ENCODE results near the gene FRMD5. TPM values are rescaled to one million over a fixed set of nuclear protein-coding genes. Genes with fewer than 3 reads are reported as not detected.
"Not testable (repeated sequence)": the region's sequence is repeated elsewhere in the genome, so short reads cannot be mapped to it uniquely, and the experiment has no call there.

FRMD5 gene
- total RNA-seq, 1 donor from 2014 or later: 4.3 TPM

DNA sequence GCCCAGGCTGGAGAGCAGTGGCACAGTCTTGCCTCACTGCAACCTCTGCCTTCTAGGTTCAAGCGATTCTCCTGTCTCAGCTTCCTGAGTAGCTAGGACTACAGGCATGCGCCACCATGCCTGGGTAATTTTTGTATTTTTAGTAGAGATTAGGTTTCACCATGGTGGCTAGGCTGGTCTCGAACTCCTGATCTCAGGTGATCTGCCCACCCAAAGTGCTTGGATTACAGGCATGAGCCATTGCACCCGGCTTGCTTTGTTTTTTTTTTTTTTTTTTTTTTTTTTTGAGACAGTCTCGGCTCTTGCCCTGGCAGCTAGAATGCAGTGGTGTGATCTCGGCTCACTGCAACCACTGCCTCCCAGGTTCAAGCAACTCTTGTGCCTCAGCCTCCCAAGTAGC, 362.6 kb downstream of the FRMD5 start:
- DNase-seq (ENCODE audit: low read depth): not testable (repeated sequence)

DNA sequence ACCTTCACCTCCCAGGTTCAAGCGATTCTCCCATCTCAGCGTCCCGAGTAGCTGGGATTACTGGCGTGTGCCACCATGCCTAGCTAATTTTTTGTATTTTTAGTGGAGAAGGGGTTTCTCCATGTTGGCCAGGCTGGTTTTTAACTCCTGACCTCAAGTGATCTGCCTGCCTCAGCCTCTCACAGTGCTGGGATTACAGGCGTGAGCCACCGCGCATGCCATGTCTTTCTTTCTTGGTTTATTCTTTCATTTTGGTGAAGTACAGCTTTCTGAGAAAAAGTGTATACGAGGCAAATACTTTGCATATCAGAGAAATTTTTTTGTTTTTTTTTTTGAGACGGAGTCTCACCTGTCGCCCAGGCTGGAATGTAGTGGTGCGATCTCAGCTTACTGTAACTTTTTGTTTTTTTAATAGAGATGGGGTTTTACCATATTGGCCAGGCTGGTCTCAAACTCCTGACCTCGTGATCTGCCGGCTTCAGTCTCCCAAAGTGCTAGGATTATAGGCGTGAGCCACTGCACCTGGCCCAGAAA, 363.5 kb downstream of the FRMD5 start:
- DNase-seq (ENCODE audit: low read depth): not testable (repeated sequence)

DNA sequence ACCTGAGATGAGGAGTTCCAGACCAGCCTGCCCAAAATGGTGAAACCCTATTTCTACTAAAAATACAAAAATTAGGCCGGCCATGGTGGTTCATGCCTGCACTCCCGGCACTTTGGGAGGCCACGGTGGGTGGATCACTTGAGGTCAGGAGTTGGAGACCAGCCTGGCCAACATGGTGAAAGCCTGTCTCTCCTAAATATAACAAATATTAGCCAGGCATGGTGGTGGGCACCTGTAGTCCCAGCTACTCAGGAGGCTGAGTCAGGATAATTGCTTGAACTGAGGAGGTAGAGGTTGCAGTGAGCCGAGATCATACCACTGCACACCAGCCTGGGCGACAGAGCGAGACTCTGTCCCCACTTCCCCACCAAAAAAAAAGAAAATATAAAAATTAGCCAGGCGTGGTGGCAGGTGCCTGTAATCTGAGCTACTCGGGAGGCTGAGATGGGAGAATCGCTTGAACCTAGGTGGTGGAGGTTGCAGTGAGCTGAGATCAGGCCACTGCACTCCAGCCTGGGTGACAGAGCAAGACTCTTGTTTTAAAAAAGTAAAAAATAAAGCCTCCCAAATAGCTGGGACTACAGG, 364.3 kb downstream of the FRMD5 start:
- not testable (repeated sequence) for DNase-seq (ENCODE audit: low read depth)

DNA sequence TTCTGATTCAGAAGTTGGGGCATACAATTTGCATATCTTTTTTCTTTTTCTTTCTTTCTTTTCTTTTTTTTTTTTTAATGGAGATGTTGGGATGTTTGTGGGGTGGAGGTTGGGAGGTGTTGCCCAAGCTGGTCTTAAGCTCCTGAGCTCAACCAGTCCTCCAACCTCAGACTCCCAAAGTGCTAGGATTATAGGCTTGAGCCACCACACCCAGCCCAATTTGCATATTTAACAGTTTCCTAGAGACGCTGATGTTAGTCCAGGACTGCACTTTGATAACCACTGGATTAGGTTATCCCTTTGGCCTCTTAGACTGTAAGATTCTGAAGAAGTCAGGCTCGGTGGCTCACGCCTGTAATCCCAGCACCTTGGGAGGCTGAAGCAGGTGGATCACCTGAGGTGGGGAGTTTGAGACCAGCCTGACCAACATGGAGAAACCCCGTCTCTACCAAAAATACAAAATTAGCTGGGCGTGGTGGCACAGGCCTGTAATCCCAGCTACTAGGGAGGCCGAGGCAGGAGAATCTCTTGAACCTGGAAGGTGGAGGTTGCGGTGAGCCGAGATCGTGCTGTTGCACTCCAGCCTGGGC, 365.0 kb downstream of the FRMD5 start:
- not testable (repeated sequence) for DNase-seq (ENCODE audit: low read depth)

DNA sequence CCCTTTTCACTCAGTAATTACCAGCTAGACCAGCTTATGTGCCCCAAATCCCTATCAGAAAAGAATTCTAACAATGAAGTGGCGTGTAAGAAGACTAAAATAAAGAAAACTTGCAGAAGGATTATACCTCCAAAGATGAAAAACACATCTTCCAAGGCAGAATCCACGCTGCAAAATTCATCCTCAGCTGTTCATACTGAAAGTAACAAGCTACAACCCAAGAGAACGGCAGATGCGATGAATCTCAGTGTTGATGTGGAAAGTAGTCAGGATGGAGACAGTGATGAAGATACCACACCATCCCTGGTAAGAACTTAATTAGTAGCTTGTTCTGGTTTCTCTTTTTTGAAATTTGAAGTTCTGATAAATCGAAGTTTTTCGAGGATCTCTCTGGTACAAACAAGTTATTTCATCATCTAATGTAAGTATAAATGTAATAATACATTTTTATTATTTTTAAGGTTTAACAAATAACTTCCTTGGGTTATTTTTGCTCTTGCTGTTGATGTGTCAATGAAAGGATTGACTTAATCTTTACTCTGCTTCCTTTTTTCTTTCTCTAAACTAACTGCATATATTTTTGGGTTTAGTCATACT, 366.9 kb downstream of the FRMD5 start:
- DNase-seq (ENCODE audit: low read depth): no peak

DNA sequence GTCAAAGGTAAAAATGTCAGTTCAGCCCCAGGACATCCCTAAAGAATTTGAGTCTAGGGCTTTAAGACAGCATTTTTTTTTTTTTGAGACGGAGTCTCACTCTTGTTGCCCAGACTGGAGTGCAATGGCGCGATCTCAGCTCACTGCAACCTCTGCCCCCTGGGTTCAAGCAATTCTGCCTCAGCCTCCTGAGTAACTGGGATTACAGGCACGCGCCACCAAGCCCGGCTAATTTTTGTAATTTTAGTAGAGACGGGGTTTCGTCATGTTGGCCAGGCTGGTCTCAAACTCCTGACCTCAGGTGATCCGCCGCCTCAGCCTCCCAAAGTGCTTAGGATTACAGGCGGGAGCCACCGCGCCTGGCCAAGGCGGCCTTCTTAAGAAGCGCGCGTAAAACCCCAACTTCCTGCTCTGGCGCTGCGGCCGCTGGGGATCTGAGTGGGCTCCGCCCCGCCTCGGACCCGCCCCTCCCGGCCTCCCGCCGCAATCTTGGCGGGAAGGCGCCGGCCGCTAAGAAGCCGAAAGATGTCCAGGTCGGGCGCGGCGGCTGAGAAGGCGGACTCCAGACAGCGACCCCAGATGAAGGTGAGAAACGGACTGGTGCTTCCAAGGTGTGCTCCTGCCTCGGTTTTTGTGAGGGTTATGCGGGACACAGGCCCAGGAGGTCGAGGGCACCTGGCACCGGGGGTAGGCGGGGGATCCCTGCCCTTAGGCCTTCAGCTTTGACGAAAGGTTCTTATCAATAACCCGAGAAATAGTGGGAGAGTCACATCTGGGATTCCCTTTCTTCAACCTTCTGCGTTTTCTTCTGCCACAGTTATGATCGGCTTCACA, 368.3 kb downstream of the FRMD5 start, which contains the start of gene WDR76:
WDR76 (plus strand) TSS at position 495 of the 834 bp plus-strand sequence; CDS start at position 526, 31 bp downstream.
- DNase-seq (ENCODE audit: low read depth): peak; percentile 65

DNA sequence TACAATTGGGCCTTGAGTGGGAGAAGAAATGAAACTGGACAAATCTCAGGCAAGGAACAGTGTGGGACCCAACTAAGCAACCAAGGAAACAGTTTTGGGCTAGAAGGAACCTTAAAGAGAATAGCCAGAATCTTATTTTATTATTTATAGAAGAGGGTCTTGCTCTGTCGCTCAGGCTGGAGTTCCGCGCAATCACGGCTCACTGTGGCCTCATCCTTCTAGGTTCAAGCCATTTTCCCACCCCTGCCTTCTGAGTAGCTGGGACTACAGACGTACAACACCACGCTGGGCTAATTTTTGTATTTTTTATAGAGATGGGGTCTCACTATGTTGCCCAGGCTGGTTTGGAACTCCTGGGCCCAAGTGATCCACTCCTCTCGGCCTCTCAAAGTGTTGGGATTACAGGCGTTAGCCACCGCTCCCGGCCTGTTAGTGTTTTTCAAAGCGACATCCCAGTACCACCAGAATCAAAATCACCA, 369.0 kb downstream of the FRMD5 start:
- no peak for DNase-seq (ENCODE audit: low read depth)

DNA sequence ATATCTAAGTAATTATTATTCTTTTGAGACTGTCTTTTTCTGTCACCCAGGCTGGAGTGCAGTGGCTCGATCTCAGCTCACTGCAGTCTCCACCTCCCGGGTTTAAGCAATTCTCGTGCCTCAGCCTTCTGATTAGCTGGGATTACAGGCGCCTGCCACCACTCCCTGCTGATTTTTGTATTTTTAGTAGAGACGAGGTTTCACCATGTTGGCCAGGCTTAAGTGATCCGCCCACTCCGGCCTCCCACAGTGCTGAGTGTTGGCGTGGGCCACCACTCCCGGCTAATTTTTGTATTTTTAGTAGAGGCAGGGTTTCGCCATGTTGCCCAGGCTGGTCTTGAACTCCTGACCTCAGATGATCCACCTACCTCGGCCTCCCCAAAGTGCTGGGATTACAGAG, 369.8 kb downstream of the FRMD5 start:
- not testable (repeated sequence) for DNase-seq (ENCODE audit: low read depth)

DNA sequence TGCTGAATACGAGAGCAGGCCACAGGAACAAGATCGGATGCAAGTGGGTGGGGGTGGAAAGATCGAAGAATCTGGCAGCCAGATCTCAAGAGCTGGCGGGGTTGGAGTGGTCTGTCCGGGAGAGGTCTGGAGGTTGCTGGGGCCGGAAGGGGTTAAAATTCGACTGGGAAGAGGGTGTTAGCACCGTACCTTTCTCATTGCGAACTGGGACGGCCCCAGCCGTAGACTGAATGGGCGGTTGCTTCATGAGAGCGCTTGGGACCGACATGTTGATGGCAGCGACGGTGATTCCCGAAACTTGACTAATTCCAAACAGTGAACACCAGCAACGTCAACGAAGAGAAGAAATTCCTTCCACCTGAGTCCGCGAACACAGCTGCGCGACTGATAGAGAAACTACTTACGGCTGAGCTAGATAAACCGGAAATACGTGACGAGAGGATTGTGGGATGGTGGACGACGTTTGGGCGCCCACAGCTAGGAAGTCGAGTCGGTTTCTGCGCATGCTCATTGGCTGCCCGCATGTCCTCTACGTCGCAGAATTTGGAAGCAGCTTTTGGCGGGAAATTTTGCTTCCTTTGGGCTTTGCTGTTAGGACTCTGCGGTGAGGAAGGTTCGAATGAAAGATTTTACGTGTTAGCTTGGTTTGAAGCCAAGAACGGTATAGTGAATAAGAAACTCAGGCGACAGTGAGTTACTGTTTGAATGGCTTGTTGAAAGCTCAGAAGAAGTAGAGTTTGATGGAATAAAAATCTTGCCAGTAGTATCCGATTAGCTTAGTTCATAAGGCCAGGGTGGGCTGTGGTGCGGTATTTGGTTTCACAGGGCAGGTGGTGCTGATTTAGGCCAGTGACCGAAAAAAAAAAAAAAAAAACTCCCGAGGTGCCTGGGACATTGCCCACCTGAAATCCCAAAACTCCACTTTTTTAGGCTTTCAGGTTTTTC, 370.5 kb downstream of the FRMD5 start, which contains the start of gene MFAP1:
MFAP1 (minus strand) TSS at position 389 of the 945 bp plus-strand sequence; CDS start at position 268, 121 bp downstream.
- DNase-seq (ENCODE audit: low read depth): peak; percentile 97

DNA sequence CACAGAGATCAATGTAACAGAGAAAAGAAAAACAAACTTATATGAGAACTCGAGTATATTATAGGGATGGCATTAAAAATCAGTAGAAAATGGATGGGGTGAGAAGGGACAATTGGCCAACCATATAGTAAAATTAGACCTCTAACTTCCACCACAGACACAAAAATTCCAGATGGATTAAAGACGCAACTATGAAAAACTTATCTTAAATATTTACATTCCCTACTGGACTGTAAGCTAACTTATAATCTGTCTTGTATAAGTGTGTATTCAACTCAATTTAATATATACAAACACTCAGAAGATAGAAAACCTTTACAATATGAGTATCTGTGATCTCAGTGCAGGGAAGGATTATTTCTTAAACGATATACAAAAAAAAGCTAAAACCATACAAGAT, 373.6 kb downstream of the FRMD5 start:
- no peak for DNase-seq (ENCODE audit: low read depth)

Other genes with a start within 250 kb of the FRMD5 start
- gene GOLM2, start 93.4 kb upstream of the FRMD5 start, total RNA-seq: 67.2 and 83.7 TPM in 2 replicates
- 65.6 and 71.2 TPM in 2 replicates for gene CTDSPL2, start 232.4 kb upstream of the FRMD5 start, total RNA-seq

All from renal cortical epithelial cell (primary cell).